Stimulated activated memory B cell treated with anti-CD40 and anti-IgM and Interleukin-4, amounts not matched to agents 10 μg/mL and 1 μg/mL and 100 μg/mL, for 72 hours (primary cell): Measurements from ENCODE around the gene NUCB2.
A peak's percentile ranks its signal among the peaks of the same experiment; 100 is the strongest.
"Not testable (repeated sequence)": the region's sequence is repeated elsewhere in the genome, so short reads cannot be mapped to it uniquely, and the experiment has no call there.

Experiments used
- ATAC-seq: fragments of 150-1000 bp; cut with Tn5 transposase; 2 replicates; pipeline ENCODE4 v1.10.0; 2021
- H3K27ac Mint-ChIP-seq: one replicate; pipeline ENCODE4 v1.8.0; 2022; ENCODE audit warnings: mild to moderate bottlenecking, mixed read lengths
- H3K27me3 Mint-ChIP-seq: one replicate; pipeline ENCODE4 v1.8.0; 2022; ENCODE audit warnings: mixed read lengths
- H3K36me3 Mint-ChIP-seq: one replicate; pipeline ENCODE4 v1.8.0; 2022; ENCODE audit warnings: mixed read lengths
- H3K4me1 Mint-ChIP-seq: one replicate; pipeline ENCODE4 v1.8.0; 2022; ENCODE audit warnings: mixed read lengths
- H3K4me3 Mint-ChIP-seq: one replicate; pipeline ENCODE4 v1.8.0; 2022; ENCODE audit warnings: mild to moderate bottlenecking, moderate library complexity, mixed read lengths
- H3K9me3 Mint-ChIP-seq: one replicate; pipeline ENCODE4 v1.8.0; 2022; ENCODE audit warnings: mixed read lengths

Gene NUCB2

GRCh38 chr11:17258670-17259069 lies 17.9 kb upstream of the NUCB2 start:
- Mint-ChIP-seq H3K27ac (no peak overlapping the region), H3K9me3 (no peaks in the 10 kb centered on the region), H3K4me3 (no peak overlapping the region), H3K27me3 (no peaks in the 10 kb centered on the region), H3K36me3 (no peaks in the 10 kb centered on the region), H3K4me1 (no peaks in the 10 kb centered on the region)
- no peak for ATAC-seq

DNA sequence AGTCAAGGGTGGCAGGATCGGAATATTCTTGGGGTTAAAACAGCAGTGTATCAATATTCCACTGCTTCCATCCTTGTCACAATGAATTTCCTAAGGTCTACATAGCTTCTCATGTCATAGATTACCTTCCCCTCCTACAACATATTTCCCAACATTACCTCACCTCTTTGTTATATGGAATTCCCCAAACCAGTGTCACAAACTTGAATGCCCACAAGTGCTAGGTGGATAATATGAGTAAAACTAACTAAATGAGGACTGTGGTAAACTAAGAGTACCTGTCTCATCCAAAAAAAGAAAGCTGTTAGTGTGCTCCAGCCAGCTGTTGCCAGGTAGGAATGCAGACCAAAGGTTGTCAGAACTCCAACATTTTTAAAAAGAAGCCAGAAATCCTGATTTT lies 17.0 kb upstream of the NUCB2 start:
- Mint-ChIP-seq H3K9me3 (no peaks in the 10 kb centered on the region), H3K4me3 (no peak overlapping the region), H3K4me1 (no peaks in the 10 kb centered on the region), H3K27ac (no peak overlapping the region), H3K27me3 (no peaks in the 10 kb centered on the region), H3K36me3 (no peaks in the 10 kb centered on the region)
- no peak for ATAC-seq

- H3K36me3 Mint-ChIP-seq = no peaks in the 10 kb centered on the region
- no peak overlapping the region for H3K27ac Mint-ChIP-seq
- no peak for ATAC-seq
- no peaks in the 10 kb centered on the region for H3K27me3 Mint-ChIP-seq
- H3K4me1 Mint-ChIP-seq = no peaks in the 10 kb centered on the region
- H3K9me3 Mint-ChIP-seq = no peaks in the 10 kb centered on the region
- no peak overlapping the region for H3K4me3 Mint-ChIP-seq
Observed at GRCh38 chr11:17260020-17260419, 16.5 kb upstream of the NUCB2 start.

DNA sequence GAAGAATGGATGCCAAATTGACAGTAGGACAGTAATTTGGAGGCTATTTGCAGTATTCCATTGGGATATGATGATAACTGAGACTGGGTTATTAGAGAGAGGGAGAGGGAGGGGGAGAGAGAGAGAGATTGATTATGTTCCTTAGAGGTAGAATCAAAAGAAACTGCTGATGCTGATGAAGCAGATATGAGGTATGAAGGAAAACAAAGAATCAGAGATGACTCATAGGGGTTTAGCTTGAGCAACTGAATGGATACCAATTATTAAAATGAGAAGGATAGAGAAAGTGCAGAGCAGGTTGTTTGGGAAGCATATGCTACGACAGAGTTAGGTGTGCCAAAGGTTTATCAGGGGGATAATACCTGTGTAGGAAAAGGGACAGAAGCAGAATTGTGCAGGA lies 12.8 kb upstream of the NUCB2 start:
- H3K4me3 Mint-ChIP-seq = no peak overlapping the region
- H3K9me3 Mint-ChIP-seq = no peaks in the 10 kb centered on the region

DNA sequence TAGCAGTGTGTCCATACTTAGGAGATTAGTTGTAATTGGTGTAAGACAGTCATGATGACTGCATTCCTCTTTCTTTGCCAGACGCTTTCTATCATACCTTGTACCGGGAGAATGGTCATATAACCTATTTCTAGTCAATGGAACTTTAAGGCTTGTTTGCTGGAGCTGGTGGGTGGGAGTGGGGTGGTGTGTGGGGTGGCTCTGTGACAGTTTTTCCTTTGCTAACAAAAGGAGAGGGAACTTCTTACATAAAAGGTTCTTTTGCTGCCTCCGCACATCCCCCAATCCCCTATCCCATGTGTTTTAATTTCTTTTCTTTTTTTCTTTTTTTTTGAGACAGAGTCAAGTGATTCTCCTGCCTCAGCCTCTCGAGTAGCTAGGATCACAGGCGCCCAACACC lies 9.8 kb upstream of the NUCB2 start:
- Mint-ChIP-seq H3K36me3 (no peaks in the 10 kb centered on the region), H3K4me1 (peaks cover 11% of the 10 kb centered on the region), H3K27ac (no peak overlapping the region), H3K9me3 (no peaks in the 10 kb centered on the region), H3K4me3 (no peak overlapping the region), H3K27me3 (no peaks in the 10 kb centered on the region)
- no peak for ATAC-seq

More for the DNA sequence above, 12.8 kb upstream of the NUCB2 start:
- no peak overlapping the region for H3K27ac Mint-ChIP-seq
- H3K4me1 Mint-ChIP-seq = peaks cover 6% of the 10 kb centered on the region
- ATAC-seq = no peak
- H3K27me3 Mint-ChIP-seq = no peaks in the 10 kb centered on the region
- H3K36me3 Mint-ChIP-seq = no peaks in the 10 kb centered on the region

DNA sequence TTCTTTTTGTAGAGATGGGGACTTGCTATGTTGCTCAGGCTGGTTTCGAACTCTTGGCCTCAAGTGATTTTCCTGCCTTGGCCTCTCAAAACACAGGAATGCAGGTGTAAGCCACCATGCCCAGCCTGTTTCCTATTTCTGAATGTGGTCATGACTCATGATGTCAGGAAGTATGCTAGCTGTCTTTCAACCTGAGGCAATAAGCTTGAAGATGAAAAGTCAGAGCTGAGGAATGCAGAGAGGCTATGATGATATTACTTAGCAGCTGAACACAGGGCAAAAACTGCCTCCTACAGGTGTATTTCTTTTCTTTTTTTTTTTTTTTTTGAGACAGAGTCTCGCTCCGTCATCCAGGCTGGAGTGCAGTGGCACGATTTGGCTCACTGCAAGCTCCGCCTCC lies 9.0 kb upstream of the NUCB2 start:
- Mint-ChIP-seq H3K27ac (no peak overlapping the region), H3K4me1 (peaks cover 11% of the 10 kb centered on the region), H3K36me3 (no peaks in the 10 kb centered on the region), H3K27me3 (no peaks in the 10 kb centered on the region), H3K4me3 (no peak overlapping the region), H3K9me3 (no peaks in the 10 kb centered on the region)
- no peak for ATAC-seq

- H3K4me1 Mint-ChIP-seq = peaks cover 11% of the 10 kb centered on the region
- not testable (repeated sequence) for H3K9me3 Mint-ChIP-seq, H3K27me3 Mint-ChIP-seq, ATAC-seq, H3K4me3 Mint-ChIP-seq, H3K36me3 Mint-ChIP-seq, H3K27ac Mint-ChIP-seq
Observed at GRCh38 chr11:17268500-17268899, 8.0 kb upstream of the NUCB2 start.

DNA sequence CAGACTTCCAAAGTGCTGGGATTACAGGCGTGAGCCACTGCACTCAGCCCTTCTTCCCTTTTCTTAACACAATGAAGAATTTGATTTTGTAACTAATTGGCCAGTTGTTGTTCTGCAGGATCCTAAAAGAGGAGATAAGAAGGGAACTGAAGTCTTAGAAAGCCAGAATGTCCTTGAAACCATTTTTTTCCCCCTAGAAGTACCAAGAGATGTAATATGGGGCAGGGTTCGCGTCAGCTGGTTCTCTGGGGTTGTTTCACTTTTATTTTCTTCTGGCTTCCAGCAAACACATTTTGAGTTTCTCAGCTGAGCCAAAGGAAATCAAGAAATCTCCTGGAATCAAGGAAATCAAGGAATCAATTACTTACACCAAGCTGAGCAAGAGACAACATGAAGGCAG lies 7.6 kb upstream of the NUCB2 start:
- H3K36me3 Mint-ChIP-seq = no peaks in the 10 kb centered on the region
- no peak for ATAC-seq
- no peak overlapping the region for H3K27ac Mint-ChIP-seq
- H3K4me3 Mint-ChIP-seq = no peak overlapping the region
- no peaks in the 10 kb centered on the region for H3K27me3 Mint-ChIP-seq
- peaks cover 11% of the 10 kb centered on the region for H3K4me1 Mint-ChIP-seq
- H3K9me3 Mint-ChIP-seq = no peaks in the 10 kb centered on the region

- ATAC-seq = no peak
- no peak overlapping the region for H3K27ac Mint-ChIP-seq
- no peak overlapping the region for H3K4me3 Mint-ChIP-seq
- peaks cover 28% of the 10 kb centered on the region for H3K4me1 Mint-ChIP-seq
- no peaks in the 10 kb centered on the region for H3K27me3 Mint-ChIP-seq
- H3K9me3 Mint-ChIP-seq = no peaks in the 10 kb centered on the region
- no peaks in the 10 kb centered on the region for H3K36me3 Mint-ChIP-seq
Observed at GRCh38 chr11:17272801-17273200, 3.7 kb upstream of the NUCB2 start.

DNA sequence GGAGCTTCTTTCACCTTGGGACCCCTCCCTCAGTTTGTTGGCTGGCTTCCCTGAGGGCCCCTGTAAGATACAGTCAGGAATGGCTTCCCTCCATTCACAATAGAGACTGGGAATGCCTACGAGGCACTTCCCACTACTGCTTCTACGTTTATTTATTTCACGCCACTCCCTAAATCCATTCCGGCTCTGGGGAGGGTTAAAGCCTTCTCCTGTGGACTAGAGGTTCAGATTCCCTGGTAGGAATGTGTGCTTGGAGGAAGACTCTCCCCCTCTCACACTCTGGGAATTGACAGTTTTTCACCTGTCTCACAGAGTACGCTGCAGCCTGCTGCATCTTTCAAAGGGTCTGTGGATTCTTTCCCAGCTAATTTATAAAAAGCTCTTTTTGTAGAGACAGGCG lies 3.3 kb upstream of the NUCB2 start:
- Mint-ChIP-seq H3K36me3 (no peaks in the 10 kb centered on the region), H3K4me3 (no peak overlapping the region), H3K9me3 (no peaks in the 10 kb centered on the region), H3K27me3 (no peaks in the 10 kb centered on the region), H3K4me1 (peaks cover 28% of the 10 kb centered on the region), H3K27ac (no peak overlapping the region)
- ATAC-seq = no peak

- H3K9me3 Mint-ChIP-seq = no peaks in the 10 kb centered on the region
- H3K4me3 Mint-ChIP-seq = no peak overlapping the region
- peaks cover 23% of the 10 kb centered on the region for H3K4me1 Mint-ChIP-seq
- H3K36me3 Mint-ChIP-seq = no peaks in the 10 kb centered on the region
- no peak overlapping the region for H3K27ac Mint-ChIP-seq
- H3K27me3 Mint-ChIP-seq = no peaks in the 10 kb centered on the region
- ATAC-seq = no peak
Observed at GRCh38 chr11:17273668-17274282, 2.8 kb upstream of the NUCB2 start.

DNA sequence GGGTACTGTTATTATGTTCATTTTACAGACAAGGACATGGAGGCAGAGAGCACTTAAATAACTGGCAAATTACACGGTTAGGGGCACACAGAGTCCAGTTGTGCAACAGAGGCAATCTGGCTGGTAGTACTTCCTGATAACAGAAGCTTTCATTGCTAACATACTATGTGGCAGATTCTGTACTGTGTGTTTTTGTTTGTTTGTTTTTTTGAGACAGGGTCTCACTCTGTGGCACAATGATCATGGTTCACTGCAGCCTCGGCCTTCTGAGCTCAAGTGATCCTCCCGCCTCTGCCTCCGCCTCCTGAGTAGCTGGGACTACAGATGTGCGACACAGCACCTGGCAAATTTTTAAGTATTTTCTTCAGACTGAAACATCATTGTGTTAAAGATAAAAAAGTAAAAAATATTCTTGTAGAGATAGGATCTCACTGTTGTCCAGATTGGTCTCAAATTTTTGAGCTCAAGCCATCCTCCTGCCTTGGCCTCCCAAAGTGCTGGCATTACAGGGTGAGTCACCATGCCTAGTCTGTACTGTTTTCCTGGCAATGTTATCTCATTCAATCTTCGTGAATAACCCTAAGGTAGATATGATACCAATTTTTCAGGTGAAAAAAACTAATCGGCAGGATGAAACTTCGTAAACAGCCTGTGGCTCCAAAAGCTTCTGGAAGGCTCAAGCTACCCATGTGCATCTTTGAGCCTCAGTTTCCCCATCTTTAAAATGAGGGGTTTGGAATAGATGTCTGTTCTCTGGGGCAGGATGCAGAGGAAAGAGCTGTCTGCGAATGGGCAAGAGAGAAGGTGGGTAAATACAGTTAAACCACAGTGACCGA lies 921 bp upstream of the NUCB2 start:
- Mint-ChIP-seq H3K4me3 (peak overlapping the region; percentile 95), H3K36me3 (no peaks in the 10 kb centered on the region), H3K4me1 (peaks cover 17% of the 10 kb centered on the region), H3K27me3 (no peaks in the 10 kb centered on the region), H3K9me3 (no peaks in the 10 kb centered on the region), H3K27ac (peak overlapping the region; percentile 90)
- no peak for ATAC-seq

DNA sequence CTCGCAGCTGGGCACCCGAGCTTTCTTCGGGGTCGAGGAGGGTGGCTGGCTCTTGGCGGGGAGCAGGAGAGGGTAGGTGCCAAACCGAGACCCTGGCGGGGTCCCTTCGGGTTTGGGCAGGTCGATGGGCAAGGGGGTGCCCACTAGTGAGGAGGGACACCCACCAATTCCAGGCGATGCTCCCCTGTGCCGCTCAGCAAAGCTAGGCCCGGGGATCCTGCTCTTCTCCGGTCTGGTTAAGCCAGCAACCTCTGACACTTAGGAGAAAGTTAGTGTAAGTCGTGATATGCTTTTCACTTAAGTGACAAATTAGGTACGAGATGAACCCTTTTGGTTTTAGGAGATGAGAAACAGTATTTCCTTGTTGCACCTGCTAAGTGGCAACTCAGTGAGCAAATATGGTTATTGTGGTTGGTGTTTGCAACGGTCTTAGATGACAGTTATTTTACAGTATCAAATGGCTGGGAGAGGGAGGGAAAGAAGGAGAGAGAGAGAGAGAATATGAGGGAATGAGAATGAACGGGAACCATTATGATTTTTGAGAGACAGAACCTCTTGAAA lies 565 bp downstream of the NUCB2 start:
- no peaks in the 10 kb centered on the region for H3K9me3 Mint-ChIP-seq
- H3K4me3 Mint-ChIP-seq = peak overlapping the region; percentile 95
- no peaks in the 10 kb centered on the region for H3K36me3 Mint-ChIP-seq
- peak; percentile 14 for ATAC-seq
- H3K4me1 Mint-ChIP-seq = peaks cover 17% of the 10 kb centered on the region
- H3K27ac Mint-ChIP-seq = peak overlapping the region; percentile 90
- H3K27me3 Mint-ChIP-seq = no peaks in the 10 kb centered on the region

- Mint-ChIP-seq H3K4me1 (peaks cover 16% of the 10 kb centered on the region), H3K36me3 (peaks cover 7% of the 10 kb centered on the region), H3K9me3 (no peaks in the 10 kb centered on the region), H3K27me3 (no peaks in the 10 kb centered on the region), H3K4me3 (no peak overlapping the region), H3K27ac (no peak overlapping the region)
- no peak for ATAC-seq
Observed at GRCh38 chr11:17280494-17281127, 4.1 kb downstream of the NUCB2 start.

DNA sequence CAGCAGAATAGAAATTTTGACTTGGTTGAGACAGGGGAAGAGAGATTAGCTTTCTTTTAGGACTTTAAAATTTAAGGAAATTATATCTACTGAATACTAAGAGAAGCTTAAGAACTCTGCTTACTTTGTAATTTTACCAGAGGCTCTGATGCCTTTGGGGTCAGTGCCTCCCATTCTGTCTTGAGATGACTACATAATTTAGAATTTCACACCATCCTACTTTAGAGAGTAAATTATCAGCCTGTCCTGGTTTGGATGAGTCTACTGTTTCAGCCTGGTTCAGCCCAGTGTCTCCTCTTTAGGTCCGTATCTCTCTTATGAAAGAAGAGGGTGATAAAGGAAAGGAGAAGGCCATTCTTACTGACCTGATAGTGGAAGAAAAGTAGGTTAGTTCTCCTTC lies 9.8 kb downstream of the NUCB2 start:
- H3K27me3 Mint-ChIP-seq = no peaks in the 10 kb centered on the region
- ATAC-seq = no peak
- H3K4me3 Mint-ChIP-seq = no peak overlapping the region
- H3K36me3 Mint-ChIP-seq = peaks cover 11% of the 10 kb centered on the region
- H3K27ac Mint-ChIP-seq = no peak overlapping the region
- H3K9me3 Mint-ChIP-seq = no peaks in the 10 kb centered on the region
- no peaks in the 10 kb centered on the region for H3K4me1 Mint-ChIP-seq
